ENCODE results near the gene DCLK1.

The DCLK1 gene

GRCh38 chr13:35930665-35931631, 200.2 kb downstream of the DCLK1 start:
- no peak for DNase-seq

GRCh38 chr13:35927567-35928021, 203.6 kb downstream of the DCLK1 start:
- DNase-seq: no peak

GRCh38 chr13:35926859-35927530, 204.2 kb downstream of the DCLK1 start:
- no peak for DNase-seq

GRCh38 chr13:35925669-35926068, 205.5 kb downstream of the DCLK1 start:
- DNase-seq: no peak

DNA sequence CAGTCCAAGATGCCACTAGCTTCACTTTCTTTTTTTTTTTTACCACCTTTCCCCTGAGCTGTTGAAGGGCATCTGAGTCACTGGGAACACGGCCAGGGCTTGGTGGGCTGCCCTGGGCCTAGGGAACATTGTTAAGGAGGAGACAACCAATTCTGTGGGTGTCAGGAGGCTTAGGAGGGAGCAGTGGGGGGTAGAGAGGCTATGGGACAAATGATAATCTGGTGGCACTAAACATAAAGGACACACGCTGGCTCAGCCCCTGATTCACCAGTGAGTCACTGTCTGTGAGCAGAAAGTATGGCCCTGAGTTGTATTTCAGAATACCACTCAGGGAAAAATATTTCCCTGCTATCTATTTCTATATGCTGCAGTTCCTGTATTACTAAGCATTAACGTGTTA, 207.8 kb downstream of the DCLK1 start:
- DNase-seq: no peak

DNA sequence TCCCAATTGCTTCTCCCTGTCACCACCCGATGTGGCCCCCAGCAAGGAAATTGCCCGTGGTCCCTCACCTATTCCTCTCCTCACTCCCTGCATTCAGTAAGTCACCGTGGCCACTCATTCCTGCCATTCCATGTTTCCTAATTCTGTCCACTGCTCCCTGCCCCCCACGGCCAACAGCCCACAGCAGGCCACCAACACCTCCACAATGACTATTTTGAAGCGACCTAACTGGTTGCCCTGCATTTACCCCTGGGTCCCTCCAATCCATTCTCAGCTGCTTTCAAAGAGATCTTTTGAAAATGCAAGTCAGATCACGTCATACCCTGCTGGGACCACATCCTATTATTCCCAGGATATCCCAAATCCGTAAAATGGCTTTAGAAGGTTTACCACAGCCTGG, 210.4 kb downstream of the DCLK1 start:
- DNase-seq: no peak

GRCh38 chr13:35917942-35918645, 213.1 kb downstream of the DCLK1 start:
- DNase-seq: no peak

GRCh38 chr13:35917252-35917941, 213.8 kb downstream of the DCLK1 start:
- DNase-seq: no peak

- no peak for DNase-seq
Measured at GRCh38 chr13:35916146-35916545, 215.0 kb downstream of the DCLK1 start.

GRCh38 chr13:35914662-35915061, 216.5 kb downstream of the DCLK1 start:
- DNase-seq: no peak

- DNase-seq: no peak
Measured at GRCh38 chr13:35912841-35913240, 218.3 kb downstream of the DCLK1 start.

DNA sequence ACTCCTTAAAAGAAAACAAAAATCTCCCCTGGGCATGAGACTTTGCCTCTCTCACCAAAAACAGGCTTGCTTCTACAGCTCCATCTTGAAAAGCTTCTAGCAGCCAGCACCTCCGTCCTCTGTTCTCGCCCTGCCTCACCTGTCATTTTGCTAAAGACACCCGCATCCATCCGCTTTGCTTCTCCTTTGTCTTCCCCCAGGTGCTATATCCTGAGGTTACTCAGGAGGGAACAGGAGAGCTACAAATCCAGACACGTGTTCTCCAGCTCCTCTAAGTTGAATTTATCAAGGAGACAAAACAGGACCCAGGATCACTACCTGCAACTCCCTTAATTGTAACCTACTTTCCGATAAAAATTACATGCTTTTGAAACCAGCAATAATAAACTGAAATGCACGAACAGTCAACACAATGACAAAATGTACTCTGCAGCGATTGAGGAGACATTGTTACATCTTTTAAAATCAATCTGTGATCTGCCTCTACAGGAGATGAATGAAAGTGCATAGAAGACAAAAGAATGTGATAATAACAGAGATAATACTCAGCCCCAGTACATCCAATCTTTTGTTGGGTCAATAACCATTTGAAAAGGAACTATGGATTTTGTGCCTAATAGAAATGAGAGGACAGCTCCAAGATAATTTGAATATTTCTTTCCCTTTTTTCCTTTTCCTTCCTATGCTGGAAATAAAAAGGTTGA, 221.2 kb downstream of the DCLK1 start:
- no peak for DNase-seq

- DNase-seq: no peak
Measured at GRCh38 chr13:35909091-35909490, 222.1 kb downstream of the DCLK1 start.

- DNase-seq: no peak
Measured at GRCh38 chr13:35908226-35908625, 223.0 kb downstream of the DCLK1 start.

GRCh38 chr13:35906636-35907035, 224.5 kb downstream of the DCLK1 start:
- no peak for DNase-seq

DNA sequence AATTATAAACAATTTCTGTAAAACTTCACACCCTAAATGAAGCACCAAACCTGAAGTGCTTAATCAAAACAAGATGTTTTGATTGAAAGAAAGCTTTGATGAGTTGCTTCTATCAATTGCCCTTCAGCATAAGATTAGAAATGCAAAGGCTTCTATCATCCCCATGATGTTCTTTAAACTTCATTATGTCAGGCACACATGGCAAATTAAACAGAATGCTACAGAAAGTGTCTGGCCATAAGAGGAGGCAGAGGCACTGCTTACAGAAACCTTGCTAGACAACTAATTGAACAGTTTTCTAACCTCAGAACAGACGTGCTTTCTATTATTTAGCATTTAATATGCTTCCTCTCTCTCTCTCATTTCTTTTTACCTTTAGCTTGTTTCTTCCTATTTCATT, 228.1 kb downstream of the DCLK1 start:
- DNase-seq: no peak

DNA sequence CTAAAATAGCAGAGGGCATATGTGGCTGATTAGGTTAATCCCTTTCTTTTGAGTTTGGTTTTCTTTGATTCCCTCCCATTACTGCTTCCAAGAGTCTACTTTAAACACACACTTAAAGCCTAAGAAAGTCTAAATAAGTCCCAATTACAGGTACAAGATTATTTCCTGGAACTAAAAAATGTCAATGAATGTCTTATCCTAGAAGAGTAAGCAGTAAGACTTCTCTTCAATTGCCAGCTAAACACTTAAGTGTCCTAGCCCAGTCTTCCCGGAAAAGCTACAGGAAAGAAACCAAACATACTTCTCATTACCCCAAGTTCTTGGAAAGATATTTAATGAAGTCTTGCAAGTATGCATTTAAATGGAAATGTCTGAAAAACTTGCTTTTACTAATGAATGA, 233.1 kb downstream of the DCLK1 start:
- DNase-seq: no peak

DNA sequence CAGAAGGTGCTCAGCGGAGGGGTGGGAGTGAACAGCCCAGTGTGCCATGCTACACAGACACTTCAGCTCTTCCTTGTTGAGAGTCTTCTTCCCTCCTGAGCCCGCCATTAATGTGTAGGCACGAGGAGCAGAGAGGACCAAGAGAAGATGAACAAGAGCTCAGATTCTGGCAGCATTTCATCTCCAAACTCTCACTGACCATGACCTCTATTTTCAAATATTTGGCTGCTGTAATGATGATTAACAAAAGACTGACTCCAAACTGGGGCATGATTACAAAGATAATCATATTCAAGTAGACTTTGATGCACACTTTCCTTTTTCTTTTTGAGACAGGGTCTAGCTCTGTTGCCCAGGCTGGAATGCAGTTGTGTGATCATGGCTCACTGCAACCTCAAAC, 236.5 kb downstream of the DCLK1 start:
- no peak for DNase-seq

DNA sequence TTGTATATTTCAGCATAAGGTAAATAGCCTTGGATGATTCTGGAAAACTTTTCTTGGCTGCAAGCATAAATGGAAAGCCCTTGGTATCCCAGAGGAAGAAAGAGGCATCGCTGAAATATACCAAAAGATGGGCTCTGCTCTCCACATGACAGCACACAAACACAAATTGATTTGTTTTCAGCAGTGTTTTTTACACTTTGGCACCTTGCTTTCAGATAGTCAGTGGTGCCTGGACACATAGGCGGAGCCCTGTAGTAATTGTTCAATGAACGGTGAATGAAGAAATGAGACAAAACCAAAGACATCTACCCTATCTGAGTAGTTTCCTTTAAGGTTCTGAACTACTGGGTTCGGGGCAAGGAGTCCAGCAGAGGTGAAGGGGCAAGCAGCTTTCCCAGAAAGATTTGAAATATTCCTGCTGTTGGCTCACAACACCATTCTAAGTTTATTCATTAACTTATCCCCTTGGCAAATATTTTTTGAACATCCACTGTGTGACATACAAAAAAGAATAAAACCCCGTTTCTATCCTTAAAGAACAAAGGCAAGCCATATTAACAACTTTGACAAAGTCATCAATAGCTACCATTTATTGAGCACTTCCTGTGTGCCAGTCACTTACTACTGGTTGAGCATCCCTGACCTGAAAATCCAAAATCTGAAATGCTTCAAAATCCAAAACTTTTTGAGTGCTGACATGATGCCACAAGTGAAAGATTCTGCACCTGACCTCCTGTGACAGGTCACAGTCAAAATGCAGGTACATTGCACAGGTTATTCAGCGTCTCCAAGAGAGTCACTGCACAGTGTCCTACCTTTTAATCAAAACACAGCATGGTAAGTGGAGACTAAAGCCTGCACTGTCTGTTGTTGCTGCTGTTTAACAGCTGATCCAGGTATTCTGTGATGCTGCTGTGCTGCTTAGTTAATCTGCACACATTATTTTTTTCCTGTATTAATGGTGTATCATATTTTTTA, 238.1 kb downstream of the DCLK1 start:
- no peak for DNase-seq

GRCh38 chr13:35891507-35892441, 239.4 kb downstream of the DCLK1 start:
- DNase-seq: no peak
